ENCODE data around the gene CER1. TPM values are rescaled to one million over a fixed set of nuclear protein-coding genes. Genes with fewer than 3 reads are reported as not detected.

Gene CER1
- total and polyA plus RNA-seq, 9 of the 15 experiments (the other 6 are each of a cell fraction or from before 2014, with no cell fraction given), result not detected

GRCh38 chr9:14693251-14693861 is 29.2 kb downstream of the CER1 start, which contains the start of gene ZDHHC21 (continued):
- TF ChIP-seq MGA (IDR thresholded peaks at IDR 0.05), result peak; percentile 62; the same call in 1 of the 2 replicates
- no peak for TF ChIP-seq HNRNPUL1 (IDR thresholded peaks at IDR 0.05; ENCODE audit: low read length)
- no peak for TF ChIP-seq BCL6 (CRISPR knock-in tag; IDR thresholded peaks at IDR 0.05)
- TF ChIP-seq SMC3 (conservative IDR thresholded peaks at IDR 0.05; ENCODE audit: insufficient read depth, low read depth, low read length), result no peak
- TF ChIP-seq ID3 (CRISPR knock-in tag; IDR thresholded peaks at IDR 0.05), result no peak
- TF ChIP-seq ID3 (tag; IDR thresholded peaks at IDR 0.05), result 0 out of 2 replicates have a peak, but pooled peaks have one; percentile 28
- TF ChIP-seq PHB2 (IDR thresholded peaks at IDR 0.05; ENCODE audit: low read depth), result no peak
- TF ChIP-seq GABPA (tag; conservative IDR thresholded peaks at IDR 0.05; ENCODE audit: low read depth), result peak; percentile 81

Measured in K562 (cell line).